Measurements from ENCODE around the gene SH3BP5L.

GRCh38 chr1:248843687-248844086 is 18.0 kb upstream of the SH3BP5L start:
- no peak for TF ChIP-seq YY1 (IDR thresholded peaks at IDR 0.05; ENCODE audit: insufficient read depth, insufficient read length)
- TF ChIP-seq SUZ12 (IDR thresholded peaks at IDR 0.05; ENCODE audit: extremely low read depth, insufficient read depth, insufficient read length), result no peak
- no peak for TF ChIP-seq ZNF274 (IDR thresholded peaks at IDR 0.05; ENCODE audit: low read depth, low read length)
